ENCODE data around the gene SMPD4. TPM values are rescaled to one million over a fixed set of nuclear protein-coding genes. Genes with fewer than 3 reads are reported as not detected.
"Not testable (repeated sequence)": the region's sequence is repeated elsewhere in the genome, so short reads cannot be mapped to it uniquely, and the experiment has no call there.

The SMPD4 gene
- total and polyA plus RNA-seq, 2 donors (not counting 1 experiment from before 2014, with no cell fraction given) = 11.2 to 22.3 TPM

DNA sequence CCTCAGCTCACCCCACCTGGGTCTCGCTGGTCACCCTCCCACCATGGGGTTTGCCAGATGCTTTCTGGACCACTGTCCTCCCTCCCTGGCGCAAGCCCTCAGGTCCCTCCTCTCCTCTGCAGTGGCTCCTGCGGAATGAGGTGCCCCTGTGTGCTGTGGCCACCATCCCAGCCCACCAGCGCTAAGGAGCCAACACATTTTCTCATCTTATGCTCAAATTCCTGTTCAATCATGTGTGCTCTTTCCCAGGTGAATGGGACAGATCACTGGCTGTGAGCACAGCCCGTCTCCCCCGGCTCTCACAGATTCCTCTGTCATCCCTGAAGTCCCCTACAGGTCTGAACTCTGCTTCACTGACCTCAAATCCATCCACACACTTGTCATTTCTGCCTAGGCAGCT, 21.3 kb downstream of the SMPD4 start:
- no peak overlapping the region for H3K4me2 ChIP-seq (ENCODE audit: extremely low read depth, insufficient read depth, low read length)
- no peaks in the 10 kb centered on the region for H3K9me3 ChIP-seq (ENCODE audit: control insufficient read depth, insufficient read depth, low read depth, low read length)
- H3K4me1 ChIP-seq (ENCODE audit: control insufficient read depth, extremely low read depth, insufficient read depth, low read length) = no peaks in the 10 kb centered on the region
- DNase-seq (ENCODE audit: low read depth in 2 of 2) = no peak
- no peak overlapping the region for H2AFZ ChIP-seq (ENCODE audit: low read length)
- no peaks in the 10 kb centered on the region for H3K27me3 ChIP-seq (ENCODE audit: control insufficient read depth, insufficient read depth, low read length)
- H3K79me2 ChIP-seq (ENCODE audit: control insufficient read depth, insufficient read depth, low read length) = no peaks in the 10 kb centered on the region
- H4K20me1 ChIP-seq (ENCODE audit: control insufficient read depth, extremely low read depth, insufficient read depth, low read length) = no peaks in the 10 kb centered on the region
- no peak overlapping the region for H3K9ac ChIP-seq (ENCODE audit: insufficient read depth, low read length)
- no peaks in the 10 kb centered on the region for H3K36me3 ChIP-seq (ENCODE audit: control insufficient read depth, insufficient read depth, low read length)
- no peak overlapping the region for H3K27ac ChIP-seq (ENCODE audit: insufficient read depth, low read length)
- TF ChIP-seq, protein P1, sequence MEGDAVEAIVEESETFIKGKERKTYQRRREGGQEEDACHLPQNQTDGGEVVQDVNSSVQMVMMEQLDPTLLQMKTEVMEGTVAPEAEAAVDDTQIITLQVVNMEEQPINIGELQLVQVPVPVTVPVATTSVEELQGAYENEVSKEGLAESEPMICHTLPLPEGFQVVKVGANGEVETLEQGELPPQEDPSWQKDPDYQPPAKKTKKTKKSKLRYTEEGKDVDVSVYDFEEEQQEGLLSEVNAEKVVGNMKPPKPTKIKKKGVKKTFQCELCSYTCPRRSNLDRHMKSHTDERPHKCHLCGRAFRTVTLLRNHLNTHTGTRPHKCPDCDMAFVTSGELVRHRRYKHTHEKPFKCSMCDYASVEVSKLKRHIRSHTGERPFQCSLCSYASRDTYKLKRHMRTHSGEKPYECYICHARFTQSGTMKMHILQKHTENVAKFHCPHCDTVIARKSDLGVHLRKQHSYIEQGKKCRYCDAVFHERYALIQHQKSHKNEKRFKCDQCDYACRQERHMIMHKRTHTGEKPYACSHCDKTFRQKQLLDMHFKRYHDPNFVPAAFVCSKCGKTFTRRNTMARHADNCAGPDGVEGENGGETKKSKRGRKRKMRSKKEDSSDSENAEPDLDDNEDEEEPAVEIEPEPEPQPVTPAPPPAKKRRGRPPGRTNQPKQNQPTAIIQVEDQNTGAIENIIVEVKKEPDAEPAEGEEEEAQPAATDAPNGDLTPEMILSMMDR (conservative IDR thresholded peaks at IDR 0.05 in 1 of 2, IDR thresholded peaks at IDR 0.05 in 1 of 2; ENCODE audit: low read depth in 1 of 2, low read length in 2 of 2) = no peak
- TF ChIP-seq EZH2 (IDR thresholded peaks at IDR 0.05; ENCODE audit: low read length, missing control alignments) = no peak
- no peak overlapping the region for H3K4me3 ChIP-seq (replicated peaks in 1 of 4; ENCODE audit: control extremely low read depth in 1 of 4, insufficient read depth in 1 of 4, low read depth in 3 of 4, low read length in 4 of 4)

DNA sequence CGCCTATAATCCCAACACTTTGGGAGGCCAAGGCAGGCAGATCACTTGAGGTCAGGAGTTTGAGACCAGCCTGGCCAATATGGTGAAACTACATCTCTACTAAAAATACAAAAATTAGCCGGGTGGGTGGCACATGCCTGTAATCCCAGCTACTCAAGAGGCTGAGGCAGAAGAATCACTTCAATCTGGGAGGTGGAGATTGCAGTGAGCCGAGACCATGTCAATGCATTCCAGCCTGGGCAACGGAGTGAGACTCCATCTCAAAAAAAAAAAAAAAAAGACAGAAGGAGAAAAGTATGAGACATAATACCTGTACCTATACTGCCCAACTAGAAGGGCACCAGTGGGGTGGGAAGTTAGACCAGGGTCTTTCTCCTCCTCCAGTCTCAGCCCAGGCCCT, 22.0 kb downstream of the SMPD4 start:
- not testable (repeated sequence) for H3K27me3 ChIP-seq (ENCODE audit: control insufficient read depth, insufficient read depth, low read length); H3K9ac ChIP-seq (ENCODE audit: insufficient read depth, low read length); H3K27ac ChIP-seq (ENCODE audit: insufficient read depth, low read length); H3K9me3 ChIP-seq (ENCODE audit: control insufficient read depth, insufficient read depth, low read depth, low read length); H2AFZ ChIP-seq (ENCODE audit: low read length); DNase-seq (ENCODE audit: low read depth in 2 of 2); H3K4me3 ChIP-seq (replicated peaks in 1 of 4; ENCODE audit: control extremely low read depth in 1 of 4, insufficient read depth in 1 of 4, low read depth in 3 of 4, low read length in 4 of 4); H3K4me1 ChIP-seq (ENCODE audit: control insufficient read depth, extremely low read depth, insufficient read depth, low read length); H3K4me2 ChIP-seq (ENCODE audit: extremely low read depth, insufficient read depth, low read length); H3K36me3 ChIP-seq (ENCODE audit: control insufficient read depth, insufficient read depth, low read length); H3K79me2 ChIP-seq (ENCODE audit: control insufficient read depth, insufficient read depth, low read length); H4K20me1 ChIP-seq (ENCODE audit: control insufficient read depth, extremely low read depth, insufficient read depth, low read length)

DNA sequence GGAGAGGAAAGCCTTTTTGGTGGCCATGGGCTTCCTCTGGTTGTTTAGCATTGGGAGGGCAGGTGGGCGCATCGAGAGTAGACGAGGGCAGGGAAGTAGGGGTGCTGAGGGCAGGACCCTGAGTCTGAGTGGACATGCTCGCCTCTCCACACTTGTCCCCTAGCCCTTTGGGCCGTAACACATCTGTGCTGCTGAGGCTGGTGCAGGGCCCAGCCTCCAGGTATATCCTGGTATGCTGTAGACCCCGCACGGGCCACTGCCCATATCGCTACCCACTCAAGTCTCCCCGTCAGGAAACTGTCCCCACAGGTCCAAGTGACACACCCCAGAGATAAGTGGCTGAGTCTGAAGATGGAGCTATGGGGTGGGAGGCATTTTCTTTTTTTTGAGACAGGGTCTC, 22.8 kb downstream of the SMPD4 start:
- H3K4me1 ChIP-seq (ENCODE audit: control insufficient read depth, extremely low read depth, insufficient read depth, low read length) = no peaks in the 10 kb centered on the region
- H3K4me3 ChIP-seq (replicated peaks in 1 of 4; ENCODE audit: control extremely low read depth in 1 of 4, insufficient read depth in 1 of 4, low read depth in 3 of 4, low read length in 4 of 4) = no peak overlapping the region
- no peak overlapping the region for H3K9ac ChIP-seq (ENCODE audit: insufficient read depth, low read length)
- TF ChIP-seq, protein P1 (conservative IDR thresholded peaks at IDR 0.05 in 1 of 2, IDR thresholded peaks at IDR 0.05 in 1 of 2; ENCODE audit: low read depth in 1 of 2, low read length in 2 of 2) = no peak
- no peak overlapping the region for H2AFZ ChIP-seq (ENCODE audit: low read length)
- H3K4me2 ChIP-seq (ENCODE audit: extremely low read depth, insufficient read depth, low read length) = no peak overlapping the region
- no peaks in the 10 kb centered on the region for H3K27me3 ChIP-seq (ENCODE audit: control insufficient read depth, insufficient read depth, low read length)
- no peaks in the 10 kb centered on the region for H3K79me2 ChIP-seq (ENCODE audit: control insufficient read depth, insufficient read depth, low read length)
- H3K36me3 ChIP-seq (ENCODE audit: control insufficient read depth, insufficient read depth, low read length) = peaks cover 2% of the 10 kb centered on the region
- H3K9me3 ChIP-seq (ENCODE audit: control insufficient read depth, insufficient read depth, low read depth, low read length) = no peaks in the 10 kb centered on the region
- no peak for DNase-seq (ENCODE audit: low read depth in 2 of 2)
- H3K27ac ChIP-seq (ENCODE audit: insufficient read depth, low read length) = no peak overlapping the region
- H4K20me1 ChIP-seq (ENCODE audit: control insufficient read depth, extremely low read depth, insufficient read depth, low read length) = no peaks in the 10 kb centered on the region

DNA sequence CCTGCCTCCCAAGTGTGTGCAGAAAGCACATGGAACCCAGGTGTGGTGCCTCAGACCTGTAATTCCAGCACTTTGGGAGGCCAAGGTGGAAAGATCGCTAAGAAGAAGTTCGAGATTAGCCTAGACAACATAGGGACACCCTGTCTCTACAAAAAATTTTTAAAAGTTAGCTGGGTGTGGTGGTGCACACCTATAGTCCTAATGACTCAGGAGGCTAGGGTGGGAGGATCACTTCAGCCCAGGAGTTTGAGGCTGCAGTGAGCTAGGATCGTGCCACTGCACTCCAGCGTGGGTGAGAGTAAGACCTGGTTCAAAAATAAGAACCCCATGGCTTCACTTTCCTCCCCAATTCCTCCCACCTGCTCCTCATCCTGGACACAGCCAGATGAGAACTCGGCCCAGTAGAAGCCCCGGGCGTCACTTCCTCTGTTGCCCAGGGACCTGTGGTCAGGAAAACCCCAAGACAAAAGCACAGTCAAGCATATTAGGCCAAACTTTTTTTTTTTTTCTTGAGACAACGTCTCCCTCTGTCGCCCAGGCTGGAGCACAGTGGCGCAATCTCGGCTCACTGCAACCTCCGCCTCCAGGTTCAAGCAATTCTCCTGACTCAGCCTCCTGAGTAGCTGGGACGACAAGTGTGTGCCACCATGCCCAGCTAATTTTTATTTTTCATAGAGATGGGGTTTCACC, 23.4 kb downstream of the SMPD4 start:
- H3K27me3 ChIP-seq (ENCODE audit: control insufficient read depth, insufficient read depth, low read length); H3K79me2 ChIP-seq (ENCODE audit: control insufficient read depth, insufficient read depth, low read length); DNase-seq (ENCODE audit: low read depth in 2 of 2); H3K4me2 ChIP-seq (ENCODE audit: extremely low read depth, insufficient read depth, low read length); H4K20me1 ChIP-seq (ENCODE audit: control insufficient read depth, extremely low read depth, insufficient read depth, low read length); H2AFZ ChIP-seq (ENCODE audit: low read length); H3K4me3 ChIP-seq (replicated peaks in 1 of 4; ENCODE audit: control extremely low read depth in 1 of 4, insufficient read depth in 1 of 4, low read depth in 3 of 4, low read length in 4 of 4); H3K27ac ChIP-seq (ENCODE audit: insufficient read depth, low read length); H3K4me1 ChIP-seq (ENCODE audit: control insufficient read depth, extremely low read depth, insufficient read depth, low read length); H3K36me3 ChIP-seq (ENCODE audit: control insufficient read depth, insufficient read depth, low read length); H3K9ac ChIP-seq (ENCODE audit: insufficient read depth, low read length); H3K9me3 ChIP-seq (ENCODE audit: control insufficient read depth, insufficient read depth, low read depth, low read length): not testable (repeated sequence)

DNA sequence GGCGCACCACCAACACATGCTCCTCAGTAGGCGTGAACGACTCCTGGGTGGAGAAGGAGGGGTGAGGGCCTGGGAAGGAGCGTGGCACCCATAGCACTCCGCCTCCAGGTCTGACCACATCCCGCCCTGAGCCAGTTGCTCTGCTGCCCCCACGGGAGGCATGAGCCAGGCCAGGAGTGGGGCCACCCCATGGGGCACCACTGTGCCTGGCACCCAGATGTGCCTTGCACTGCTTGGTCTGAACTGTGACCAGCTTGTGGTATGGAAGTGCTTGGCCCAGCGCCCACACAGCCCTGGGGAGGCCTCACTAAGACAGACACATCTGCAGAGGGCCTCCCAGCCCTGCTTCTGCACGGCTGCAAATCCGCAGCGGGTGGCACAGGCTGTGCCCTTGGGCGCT, 24.0 kb downstream of the SMPD4 start:
- H4K20me1 ChIP-seq (ENCODE audit: control insufficient read depth, extremely low read depth, insufficient read depth, low read length); H3K27me3 ChIP-seq (ENCODE audit: control insufficient read depth, insufficient read depth, low read length); H2AFZ ChIP-seq (ENCODE audit: low read length); H3K27ac ChIP-seq (ENCODE audit: insufficient read depth, low read length); H3K4me2 ChIP-seq (ENCODE audit: extremely low read depth, insufficient read depth, low read length); H3K9ac ChIP-seq (ENCODE audit: insufficient read depth, low read length); DNase-seq (ENCODE audit: low read depth in 2 of 2); H3K9me3 ChIP-seq (ENCODE audit: control insufficient read depth, insufficient read depth, low read depth, low read length); H3K36me3 ChIP-seq (ENCODE audit: control insufficient read depth, insufficient read depth, low read length); H3K4me1 ChIP-seq (ENCODE audit: control insufficient read depth, extremely low read depth, insufficient read depth, low read length); H3K4me3 ChIP-seq (replicated peaks in 1 of 4; ENCODE audit: control extremely low read depth in 1 of 4, insufficient read depth in 1 of 4, low read depth in 3 of 4, low read length in 4 of 4); H3K79me2 ChIP-seq (ENCODE audit: control insufficient read depth, insufficient read depth, low read length): not testable (repeated sequence)
